GM21529 (cell line): ENCODE results near the gene RIPK4.

Experiments used
- ATAC-seq: cut with Tn5 transposase; IDR thresholded peaks from one replicate; pipeline ENCODE4 v1.9.1; 2021; ENCODE audit not compliant: unreplicated experiment

RIPK4 gene

GRCh38 chr21:41755934-41756773, 10.7 kb downstream of the RIPK4 start:
- no peak for ATAC-seq

- ATAC-seq = no peak
These were observed 11.5 kb downstream of the RIPK4 start for GRCh38 chr21:41755258-41755933.

- ATAC-seq = no peak
These were observed 12.4 kb downstream of the RIPK4 start for GRCh38 chr21:41754479-41754891.

GRCh38 chr21:41753006-41753898, 13.6 kb downstream of the RIPK4 start:
- no peak for ATAC-seq

GRCh38 chr21:41752231-41752681, 14.6 kb downstream of the RIPK4 start:
- ATAC-seq = no peak

GRCh38 chr21:41751611-41752011, 15.2 kb downstream of the RIPK4 start:
- ATAC-seq = no peak

- ATAC-seq = no peak
These were observed 16.2 kb downstream of the RIPK4 start for GRCh38 chr21:41750532-41751151.

GRCh38 chr21:41750051-41750450, 16.8 kb downstream of the RIPK4 start:
- ATAC-seq = no peak

- ATAC-seq = no peak
These were observed 17.6 kb downstream of the RIPK4 start for GRCh38 chr21:41749286-41749685.

- no peak for ATAC-seq
These were observed 18.7 kb downstream of the RIPK4 start for GRCh38 chr21:41747943-41748738.

- ATAC-seq = no peak
These were observed 20.2 kb downstream of the RIPK4 start for GRCh38 chr21:41746744-41747006.

- no peak for ATAC-seq
These were observed 20.7 kb downstream of the RIPK4 start for GRCh38 chr21:41745971-41746743.

- no peak for ATAC-seq
These were observed 21.6 kb downstream of the RIPK4 start for GRCh38 chr21:41745026-41745820.

- ATAC-seq = no peak
These were observed 22.6 kb downstream of the RIPK4 start for GRCh38 chr21:41744028-41744930.

GRCh38 chr21:41743321-41744027, 23.4 kb downstream of the RIPK4 start:
- ATAC-seq = no peak

- ATAC-seq = no peak
These were observed 24.6 kb downstream of the RIPK4 start for GRCh38 chr21:41742073-41742875.
